Mucosa of gallbladder (tissue), 1 donor: ENCODE data around the gene C10orf143. TPM values are rescaled to one million over a fixed set of nuclear protein-coding genes. Genes with fewer than 3 reads are reported as not detected.
"Not testable (repeated sequence)": the region's sequence is repeated elsewhere in the genome, so short reads cannot be mapped to it uniquely, and the experiment has no call there.

ENCODE experiments used
- DNase-seq: peaks from one replicate; pipeline ENCODE4 v3.0.0-alpha.2; 2020; ENCODE audit warnings: low spot score
- total RNA-seq: library from RNA; stranded (reverse); gene quantifications from one replicate; pipeline ENCODE4 v1.2.1, GENCODE V29; 2021
- donor health status: DM: no; HTN: no; CAD: no.

C10orf143 gene
- total RNA-seq, 1 donor from 2014 or later = 4.8 TPM

GRCh38 chr10:130036296-130037065, 74.1 kb downstream of the C10orf143 start:
- no peak for DNase-seq

GRCh38 chr10:130029209-130029608, 81.4 kb downstream of the C10orf143 start:
- DNase-seq = no peak

- no peak for DNase-seq
These were observed 82.2 kb downstream of the C10orf143 start for GRCh38 chr10:130028465-130028819.

- no peak for DNase-seq
These were observed 82.7 kb downstream of the C10orf143 start for GRCh38 chr10:130027716-130028464.

GRCh38 chr10:130026670-130027456, 83.8 kb downstream of the C10orf143 start:
- no peak for DNase-seq

- DNase-seq = no peak
These were observed 84.7 kb downstream of the C10orf143 start for GRCh38 chr10:130025811-130026485.

- no peak for DNase-seq
These were observed 85.3 kb downstream of the C10orf143 start for GRCh38 chr10:130025326-130025725.

- no peak for DNase-seq
These were observed 85.8 kb downstream of the C10orf143 start for GRCh38 chr10:130024779-130025325.

GRCh38 chr10:130024326-130024725, 86.3 kb downstream of the C10orf143 start:
- not testable (repeated sequence) for DNase-seq

GRCh38 chr10:130023454-130024230, 87.0 kb downstream of the C10orf143 start:
- DNase-seq = no peak

GRCh38 chr10:130022511-130023299, 87.9 kb downstream of the C10orf143 start:
- DNase-seq = no peak

- no peak for DNase-seq
These were observed 88.5 kb downstream of the C10orf143 start for GRCh38 chr10:130022086-130022485.

- no peak for DNase-seq
These were observed 89.2 kb downstream of the C10orf143 start for GRCh38 chr10:130021383-130021950.

- no peak for DNase-seq
These were observed 89.8 kb downstream of the C10orf143 start for GRCh38 chr10:130020651-130021382.

- DNase-seq = peak; percentile 7
These were observed 91.9 kb downstream of the C10orf143 start for GRCh38 chr10:130018730-130019185.

- peak; percentile 1 for DNase-seq
These were observed 92.4 kb downstream of the C10orf143 start for GRCh38 chr10:130018265-130018664.

GRCh38 chr10:130017631-130018022, 93.0 kb downstream of the C10orf143 start:
- DNase-seq = no peak

GRCh38 chr10:130016993-130017630, 93.5 kb downstream of the C10orf143 start:
- DNase-seq = no peak
